ENCODE measurements around the gene PRR23B.
"Not testable (repeated sequence)": the region's sequence is repeated elsewhere in the genome, so short reads cannot be mapped to it uniquely, and the experiment has no call there.

Gene PRR23B

DNA sequence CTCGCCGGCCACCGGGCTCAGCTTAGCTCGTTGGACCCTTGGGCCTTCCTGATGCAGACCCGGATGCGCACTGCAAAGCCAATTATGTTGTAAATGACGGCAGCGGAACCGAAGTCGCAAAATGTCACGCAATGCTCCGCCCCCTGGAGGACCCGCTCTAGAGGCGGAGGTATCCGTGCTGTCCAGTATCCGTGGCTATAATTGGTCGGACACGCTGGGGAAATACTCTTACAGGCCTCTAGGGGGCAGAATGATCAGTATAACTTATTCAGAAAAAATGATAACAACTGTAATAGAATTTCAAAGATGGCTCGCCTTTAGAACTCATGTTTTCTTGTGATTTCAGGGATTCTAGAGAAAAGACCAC is at the start of gene PRR23B:
PRR23B (minus strand) TSS at position 59 of the 367 bp plus-strand sequence. CDS start 265 bp downstream, outside the sequence.
- no peak for DNase-seq (ENCODE audit: low read depth, low spot score)

GRCh38 chr3:139062918-139063317 is 42.2 kb upstream of the PRR23B start:
- no peak for DNase-seq (ENCODE audit: low read depth, low spot score)

DNA sequence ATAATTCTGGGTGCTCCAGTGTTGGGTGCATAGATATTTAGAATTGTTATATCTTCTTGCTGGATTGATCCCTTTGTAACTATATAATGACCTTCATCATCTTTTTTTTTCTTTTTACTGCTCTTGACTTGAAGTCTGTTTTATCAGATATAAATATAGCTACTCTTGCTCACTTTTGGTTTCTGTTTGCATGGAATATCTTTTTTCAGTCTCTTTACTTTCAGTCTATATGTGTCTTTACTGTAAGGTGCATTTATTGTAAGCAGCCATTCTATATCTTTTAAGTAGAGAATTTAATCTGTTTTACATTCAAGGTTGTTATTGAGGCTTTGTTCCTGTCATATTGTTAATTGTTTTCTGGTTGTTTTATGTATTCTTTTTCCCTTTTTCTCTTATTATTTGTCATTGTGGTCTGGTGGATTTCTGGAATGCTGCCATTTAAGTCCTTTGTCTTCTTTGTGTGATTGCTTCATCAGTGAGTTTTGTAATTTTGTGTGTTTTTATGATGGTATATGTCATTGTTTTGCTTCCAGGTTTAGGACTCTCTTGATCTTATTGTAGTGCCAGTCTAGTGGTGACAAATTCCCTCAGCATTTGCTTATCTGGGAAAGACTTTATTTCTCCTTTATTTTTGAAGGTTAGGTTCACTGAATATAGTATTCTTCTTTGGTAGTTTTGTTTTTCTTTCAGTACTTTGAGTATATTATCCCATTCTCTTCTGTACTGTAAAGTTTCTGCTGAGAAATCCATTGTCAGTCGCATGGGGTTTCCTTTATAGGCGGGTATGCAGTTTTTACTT is 32.3 kb upstream of the PRR23B start:
- DNase-seq (ENCODE audit: low read depth, low spot score): no peak

GRCh38 chr3:139044366-139045210 is 23.9 kb upstream of the PRR23B start, which contains the start of gene PRR23C:
Gene PRR23C, minus strand, starts transcription at chr3:139044892. Its CDS starts 272 bp downstream, at chr3:139044620.
- DNase-seq (ENCODE audit: low read depth, low spot score): no peak

DNA sequence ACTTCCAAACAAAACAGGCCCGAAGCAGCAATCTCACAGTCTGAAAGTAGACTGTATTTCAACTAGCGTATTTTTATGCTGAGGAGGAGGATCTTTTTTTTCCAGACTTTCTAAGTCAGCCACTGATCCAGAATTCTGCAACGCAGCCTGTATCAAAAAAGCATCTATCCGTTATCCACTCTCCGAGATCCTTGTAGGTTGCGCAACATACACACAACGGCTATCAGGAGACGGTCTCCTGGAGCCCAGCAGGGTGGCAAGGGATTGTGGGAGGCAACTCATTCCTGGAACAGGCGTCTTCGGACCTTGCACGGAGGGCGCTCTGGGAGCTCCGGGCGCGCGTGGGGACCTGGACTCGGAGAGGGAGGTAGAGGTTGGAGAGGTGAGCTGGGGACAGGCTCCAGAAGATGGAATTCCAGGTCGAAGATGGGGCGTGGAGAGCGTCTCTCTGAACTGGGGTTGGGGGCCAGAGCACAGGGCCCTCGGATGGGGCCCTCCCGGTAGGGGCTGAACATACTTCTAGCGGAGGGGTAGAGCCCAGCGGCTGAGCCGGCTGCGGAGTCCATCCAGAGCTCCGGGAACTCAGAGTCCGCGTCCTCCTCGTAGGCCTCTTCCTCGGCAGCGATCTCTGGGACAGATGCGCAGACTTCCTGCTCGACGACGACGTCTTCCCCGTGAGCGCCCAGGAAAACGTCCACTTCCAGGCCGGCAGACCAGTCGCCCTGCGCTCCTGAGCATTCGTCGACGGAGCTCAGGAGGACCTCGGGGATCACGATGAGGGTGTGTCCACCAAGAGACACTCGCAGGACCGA is 23.0 kb upstream of the PRR23B start:
- DNase-seq (ENCODE audit: low read depth, low spot score): no peak

- no peak for DNase-seq (ENCODE audit: low read depth, low spot score)
Observed at GRCh38 chr3:139037478-139037877, 16.8 kb upstream of the PRR23B start.

DNA sequence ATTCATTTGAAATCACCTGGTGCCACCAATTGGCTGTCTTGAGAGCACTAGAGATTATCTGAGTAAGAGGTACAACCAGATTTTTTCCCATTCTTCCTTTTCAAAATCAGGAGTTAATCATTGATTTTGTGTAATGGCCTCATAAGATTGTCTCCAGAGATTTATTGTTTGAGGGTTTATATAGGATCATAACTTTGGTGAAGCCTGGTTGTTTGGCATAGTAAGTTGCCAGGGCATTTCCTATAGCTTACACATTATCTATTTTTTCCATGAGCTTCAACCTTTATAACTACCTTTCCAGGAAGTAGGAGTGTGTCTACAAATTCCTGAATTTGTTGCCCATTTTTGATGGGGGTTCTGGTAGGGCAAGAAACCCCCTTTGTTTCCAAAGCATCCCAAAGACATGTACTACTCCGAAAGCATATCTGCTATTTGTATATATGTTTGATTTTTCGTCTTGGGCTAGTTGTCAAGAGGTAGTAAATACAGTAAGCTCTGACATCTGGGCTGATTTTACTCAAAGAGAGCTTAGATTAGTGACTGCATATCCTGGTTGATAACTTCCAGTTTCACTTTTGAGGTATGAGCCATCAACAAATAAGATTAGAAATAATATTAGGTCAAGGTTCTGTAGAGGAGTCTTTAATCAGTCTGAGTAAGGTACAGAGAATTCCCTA is 11.7 kb upstream of the PRR23B start:
- no peak for DNase-seq (ENCODE audit: low read depth, low spot score)

DNA sequence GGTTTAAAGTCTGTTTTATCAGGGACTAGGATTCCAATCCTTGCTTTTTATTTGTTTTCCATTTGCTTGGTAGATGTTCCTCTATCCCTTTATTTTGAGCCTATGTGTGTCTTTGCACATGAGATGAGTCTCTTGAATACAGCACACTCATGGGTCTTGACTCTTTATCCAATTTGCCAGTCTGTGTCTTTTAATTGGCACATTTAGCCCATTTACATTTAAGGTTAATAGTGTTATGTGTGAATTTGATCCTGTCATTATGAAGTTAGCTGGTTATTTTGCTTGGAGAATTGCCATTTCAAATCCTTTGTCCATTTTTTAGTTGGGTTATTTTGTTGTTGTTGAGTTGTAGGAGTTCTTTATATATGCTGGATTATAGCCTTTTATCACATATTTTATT is 9.8 kb upstream of the PRR23B start:
- DNase-seq (ENCODE audit: low read depth, low spot score): not testable (repeated sequence)

DNA sequence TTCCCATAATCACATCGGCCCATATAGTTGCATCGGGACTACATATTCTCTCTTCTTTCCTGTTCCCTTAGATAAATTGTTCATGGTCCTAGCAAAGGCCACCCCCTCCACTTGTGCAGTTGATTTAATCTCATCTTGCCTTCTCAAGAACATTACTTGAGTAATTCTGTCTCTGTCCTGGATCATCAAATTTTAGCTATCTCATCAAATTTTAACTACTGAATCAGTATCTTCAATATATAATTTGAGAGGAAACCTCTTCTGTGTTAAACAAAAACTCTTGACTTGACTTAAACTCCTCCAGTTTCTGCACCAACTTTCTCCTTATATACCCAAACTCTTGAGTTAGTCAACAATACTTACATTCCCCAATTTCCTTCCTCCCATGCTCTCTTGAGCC is 4.2 kb upstream of the PRR23B start:
- DNase-seq (ENCODE audit: low read depth, low spot score): no peak

DNA sequence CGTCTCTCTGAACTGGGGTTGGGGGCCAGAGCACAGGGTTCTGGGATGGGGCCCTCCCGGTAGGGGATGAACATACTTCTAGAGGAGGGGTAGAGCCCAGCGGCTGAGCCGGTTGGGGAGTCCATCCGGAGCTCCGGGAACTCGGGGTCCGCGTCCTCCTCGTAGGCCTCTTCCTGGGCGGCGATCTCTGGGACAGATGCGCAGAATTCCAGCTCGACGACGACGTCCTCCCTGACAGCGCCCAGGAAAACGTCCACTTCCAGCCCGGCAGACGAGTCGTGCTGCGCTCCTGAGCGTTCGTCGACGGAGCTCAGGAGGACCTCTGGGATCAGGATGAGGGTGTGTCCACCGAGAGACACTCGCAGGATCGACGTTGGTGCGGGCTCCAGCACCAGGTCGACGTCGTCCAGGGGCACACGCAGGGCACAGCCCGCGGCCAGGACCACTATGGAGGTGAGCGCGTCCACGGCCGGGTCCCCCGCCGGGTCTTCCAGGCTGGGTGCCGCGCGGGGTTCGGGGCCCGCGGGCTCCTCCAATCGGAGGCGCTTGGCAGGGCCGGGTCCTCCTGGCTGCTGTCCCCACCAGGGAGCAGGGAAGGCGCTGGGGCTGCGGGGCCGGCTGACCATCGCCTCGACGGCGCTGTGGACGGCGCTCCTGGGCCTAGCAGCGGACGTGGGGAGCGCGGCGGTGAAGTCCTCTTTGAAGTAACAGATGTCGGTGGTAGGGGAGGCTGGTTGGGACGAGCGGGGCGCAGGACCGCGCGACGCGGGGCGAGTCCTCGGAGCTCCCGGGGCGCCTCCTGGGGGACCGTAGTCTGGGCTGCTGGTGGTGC is 474 bp downstream of the PRR23B start:
- DNase-seq (ENCODE audit: low read depth, low spot score): no peak

GRCh38 chr3:139016430-139017048 is 4.2 kb downstream of the PRR23B start:
- no peak for DNase-seq (ENCODE audit: low read depth, low spot score)

DNA sequence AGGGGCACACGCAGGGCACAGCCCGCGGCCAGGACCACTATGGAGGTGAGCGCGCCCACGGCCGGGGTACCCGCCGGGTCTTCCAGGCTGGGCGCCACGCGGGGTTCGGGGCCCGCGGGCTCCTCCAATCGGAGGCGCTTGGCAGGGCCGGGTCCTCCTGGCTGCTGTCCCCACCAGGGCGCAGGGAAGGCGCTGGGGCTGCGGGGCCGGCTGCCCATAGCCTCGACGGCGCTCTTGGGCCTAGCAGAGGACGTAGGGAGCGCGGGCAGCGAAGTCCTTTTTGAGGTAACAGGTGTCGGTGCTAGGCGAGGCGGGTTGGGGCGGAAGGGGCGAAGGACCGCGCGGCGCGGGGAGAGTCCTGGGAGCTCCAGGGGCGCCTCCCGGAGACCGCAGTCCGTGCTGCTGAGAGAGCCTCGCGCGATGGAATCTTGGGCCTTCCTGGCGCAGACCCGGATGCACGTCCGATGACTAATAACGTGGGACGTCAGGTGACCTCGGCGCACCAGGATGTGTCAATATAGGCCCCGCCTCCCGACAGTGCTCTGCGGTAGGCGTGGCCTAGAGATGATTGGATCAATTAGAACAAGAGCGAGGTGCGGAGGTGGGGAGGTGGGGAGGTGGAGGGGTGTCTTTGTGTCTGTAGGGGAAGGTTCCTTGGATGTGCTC is 14.5 kb downstream of the PRR23B start, which contains the start of gene PRR23A:
PRR23A (minus strand) TSS at position 218 of the 666 bp plus-strand sequence; CDS start at position 218, 0 bp downstream.
- DNase-seq (ENCODE audit: low read depth, low spot score): no peak

DNA sequence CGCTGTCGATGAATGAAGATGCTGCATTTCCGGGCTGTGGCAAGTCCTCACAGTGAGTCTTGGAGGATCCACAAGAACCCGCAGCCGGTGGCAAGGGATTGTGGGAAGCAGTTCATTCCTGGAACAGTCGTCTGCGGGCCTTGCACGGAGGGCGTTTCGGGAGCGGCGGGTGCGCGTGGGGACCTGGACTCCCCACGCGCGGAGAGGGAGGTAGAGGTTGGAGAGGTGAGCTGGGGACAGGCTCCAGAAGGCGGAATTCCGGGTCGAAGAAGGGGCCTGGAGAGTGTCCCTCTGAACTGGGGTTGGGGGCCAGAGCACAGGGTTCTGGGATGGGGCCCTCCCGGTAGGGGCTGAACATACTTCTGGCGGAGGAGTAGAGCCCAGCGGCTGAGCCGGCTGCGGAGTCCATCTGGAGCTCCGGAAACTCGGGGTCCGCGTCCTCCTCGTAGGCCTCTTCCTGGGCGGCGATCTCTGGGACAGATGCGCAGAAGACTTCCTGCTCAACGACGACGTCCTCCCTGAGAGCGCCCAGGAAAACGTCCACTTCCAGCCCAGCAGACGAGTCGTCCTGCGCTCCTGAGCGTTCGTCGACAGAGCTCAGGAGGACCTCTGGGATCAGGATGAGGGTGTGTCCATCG is 15.3 kb downstream of the PRR23B start:
- DNase-seq (ENCODE audit: low read depth, low spot score): no peak

DNA sequence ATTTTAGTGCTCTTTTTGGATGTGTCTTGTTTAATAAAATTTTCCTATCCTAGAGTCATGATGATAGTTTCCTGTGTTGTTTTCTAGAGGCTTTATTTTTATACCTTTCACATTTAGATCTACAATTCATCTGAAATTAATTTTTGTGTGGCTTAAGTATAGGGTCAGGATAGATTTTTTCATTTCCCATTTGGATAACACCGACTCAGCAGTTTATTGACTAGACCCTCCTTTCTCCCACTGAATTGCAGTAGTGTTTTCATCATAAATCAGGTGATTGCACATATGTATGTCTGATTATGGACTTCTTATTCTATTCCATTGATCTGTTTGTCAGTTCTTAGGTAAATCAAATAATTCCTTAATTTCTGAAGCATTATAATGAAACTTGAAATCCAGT is 25.0 kb downstream of the PRR23B start:
- no peak for DNase-seq (ENCODE audit: low read depth, low spot score)

GRCh38 chr3:138987181-138987580 is 33.5 kb downstream of the PRR23B start:
- DNase-seq (ENCODE audit: low read depth, low spot score): no peak

DNA sequence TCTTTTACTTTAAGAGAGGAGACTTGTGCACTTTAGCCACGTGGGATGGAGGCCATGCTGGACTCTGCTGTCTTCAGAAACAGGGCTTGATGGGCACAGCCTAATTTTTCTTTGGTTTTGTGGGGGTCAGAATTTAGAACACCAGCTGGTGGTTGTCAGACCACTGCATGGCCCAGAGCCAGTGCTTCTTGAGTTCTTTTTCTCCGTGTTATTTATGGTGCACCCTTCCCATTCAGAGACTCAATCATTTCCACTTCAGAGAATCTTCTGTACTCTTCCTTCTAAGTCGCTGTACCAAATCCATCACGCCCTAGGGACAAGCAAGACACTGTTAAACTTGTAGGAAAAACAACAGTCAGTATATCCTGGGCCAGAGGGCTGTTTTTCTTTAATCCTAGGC is 34.8 kb downstream of the PRR23B start:
- no peak for DNase-seq (ENCODE audit: low read depth, low spot score)

DNA sequence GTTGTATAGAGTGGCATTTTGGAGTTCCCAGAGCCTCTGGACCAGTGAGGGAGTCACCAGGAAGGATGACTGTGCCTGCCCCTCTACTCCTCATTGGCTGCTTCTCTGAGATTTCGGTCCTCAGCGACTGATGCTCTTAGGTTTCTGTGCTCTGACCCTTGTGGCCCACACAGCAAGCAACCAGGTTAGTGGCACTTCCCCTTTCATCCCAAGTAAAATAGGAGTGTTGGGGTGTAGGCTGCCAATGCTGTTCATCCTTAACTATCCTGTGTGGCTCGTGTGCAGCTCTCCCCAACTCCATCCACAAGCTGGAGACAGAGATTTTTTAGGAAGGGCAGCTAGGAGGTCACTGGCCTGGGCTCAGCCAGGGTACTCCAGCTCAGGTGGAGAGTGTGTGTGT is 35.9 kb downstream of the PRR23B start:
- DNase-seq (ENCODE audit: low read depth, low spot score): no peak

GRCh38 chr3:138976047-138976446 is 44.7 kb downstream of the PRR23B start:
- no peak for DNase-seq (ENCODE audit: low read depth, low spot score)

- no peak for DNase-seq (ENCODE audit: low read depth, low spot score)
Observed at GRCh38 chr3:138975351-138975750, 45.4 kb downstream of the PRR23B start.

Measured in smooth muscle cell of the brain vasculature (primary cell).